Psoas muscle (tissue), 8 donors: ENCODE measurements around the gene ABCG4. TPM values are rescaled to one million over a fixed set of nuclear protein-coding genes. Genes with fewer than 3 reads are reported as not detected.

Source experiments
- ATAC-seq, 4 donors: fragments of 200-7000 bp; cut with Tn5 transposase; one replicate each; pipeline ENCODE4 v1.9.1; 2020; ENCODE audit warnings: moderate library complexity in 3 of 4, mild to moderate bottlenecking in 2 of 4
- DNase-seq, 2 donors: peaks; one replicate each; pipeline ENCODE4 v3.0.0-alpha.2; 2020
- H3K27ac ChIP-seq: fragments of 200-600 bp; one replicate; pipeline ENCODE4 v1.8.0; 2022
- H3K27me3 ChIP-seq, 3 donors: fragments of 200-600 bp in 1 of 3; one replicate each; pipeline versions ENCODE4 v1.6.1 to v1.8.0; 2013 to 2022; ENCODE audit warnings: low read length in 2 of 3, mild to moderate bottlenecking in 2 of 3, moderate library complexity in 1 of 3; ENCODE audit not compliant: insufficient read depth in 3 of 3
- H3K36me3 ChIP-seq, 2 donors: fragments of 200-600 bp in 1 of 2; one replicate each; pipeline versions ENCODE4 v1.6.1 to v1.8.0; 2013 to 2022; ENCODE audit warnings: low read depth in 1 of 2, mild to moderate bottlenecking in 1 of 2, moderate library complexity in 1 of 2; ENCODE audit not compliant: insufficient read depth in 1 of 2
- H3K4me1 ChIP-seq: fragments of 200-600 bp; one replicate; pipeline ENCODE4 v1.8.0; 2022
- H3K4me3 ChIP-seq: fragments of 200-600 bp; one replicate; pipeline ENCODE4 v1.8.0; 2022; ENCODE audit warnings: mild to moderate bottlenecking
- H3K9me3 ChIP-seq: fragments of 200-600 bp; one replicate; pipeline ENCODE4 v1.8.0; 2022
- WGBS, 3 donors: extraction: QIAGEN DNeasy Blood & Tissue Kit; methylation state at CpG; one replicate each; pipeline versions ENCODE4 v1.1.6 to v1.1.7; 2013; 5-methylcytosine and 5-hydroxymethylcytosine counted together
- intact Hi-C, 2 donors: fragments of 100-400 bp; cut with DNase I; formaldehyde crosslinking; loops; one replicate each; pipeline versions ENCODE4 v1.11.0 to v1.14.2; 2022
- polyA plus RNA-seq, 3 donors: library from polyadenylated mRNA; stranded (reverse); fragments of 200-250 nt; gene quantifications; one replicate each; pipeline ENCODE4 v1.2.3, GENCODE V29; 2013
- total RNA-seq, 4 donors: library from RNA; stranded (reverse); fragmentation: NEBNext Ultra II Directional in 2 of 4; extraction: Animal tissue kit (Norgen Biotek cat#: 25700) in 2 of 4; gene quantifications; one replicate each; pipeline versions ENCODE4 v1.2.1 to v1.2.4, GENCODE V29; 2021 to 2023
- TF ChIP-seq, protein P1 (sequence below): fragments of 200-600 bp; IDR thresholded peaks from one replicate; pipeline ENCODE4 v1.8.0; 2022; ENCODE audit warnings: antibody characterized with exemption
- donor health status: healthy with polysubstance abuse.
- donor health status: DM: no; HTN: no; CAD: no; lungs with moderate emphysema.
- donor health status: Bipolar disorder and iron deficiency.
- donor health status: healthy.
- donor health status: DM: yes; HTN: yes; CAD: no.
- donor health status: DM: no; HTN: no; CAD: no.
- donor health status: DM: no; HTN: no; CAD: no.
- donor health status: DM: yes; HTN: yes; CAD: no.

Gene ABCG4
- total and polyA plus RNA-seq, 7 donors, result 0.03 to 0.38 (median 0.17) TPM; not detected in 1

DNA sequence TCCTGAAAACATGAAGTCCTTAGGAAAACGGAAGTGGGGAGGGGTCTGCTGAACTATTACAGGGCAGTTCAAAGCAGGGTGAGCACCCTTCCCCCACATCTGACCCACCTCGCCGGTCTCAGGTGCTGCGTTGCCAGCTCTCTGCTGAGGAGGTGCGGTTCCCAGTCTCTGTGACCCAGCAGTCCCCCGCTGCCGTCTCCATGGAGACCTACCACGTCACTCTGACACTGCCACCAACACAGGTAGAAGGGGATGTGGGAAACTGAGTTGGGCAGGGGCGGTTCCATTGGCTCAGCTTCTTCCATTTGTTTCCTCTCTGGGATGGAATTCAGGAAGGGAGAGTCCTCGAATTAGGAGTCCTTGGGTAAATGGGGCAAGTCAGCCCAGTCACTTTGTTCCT lies 38.4 kb upstream of the ABCG4 start:
- no peaks in the 10 kb centered on the region for H3K9me3 ChIP-seq
- H3K27me3 ChIP-seq, result no peaks in the 10 kb centered on the region
- intact Hi-C loops, result no loop called here
- DNase-seq, result no peak
- peaks cover 19% of the 10 kb centered on the region for H3K4me1 ChIP-seq
- H3K4me3 ChIP-seq, result no peak overlapping the region
- ATAC-seq, result no peak
- H3K27ac ChIP-seq, result no peak overlapping the region
- TF ChIP-seq, protein P1, sequence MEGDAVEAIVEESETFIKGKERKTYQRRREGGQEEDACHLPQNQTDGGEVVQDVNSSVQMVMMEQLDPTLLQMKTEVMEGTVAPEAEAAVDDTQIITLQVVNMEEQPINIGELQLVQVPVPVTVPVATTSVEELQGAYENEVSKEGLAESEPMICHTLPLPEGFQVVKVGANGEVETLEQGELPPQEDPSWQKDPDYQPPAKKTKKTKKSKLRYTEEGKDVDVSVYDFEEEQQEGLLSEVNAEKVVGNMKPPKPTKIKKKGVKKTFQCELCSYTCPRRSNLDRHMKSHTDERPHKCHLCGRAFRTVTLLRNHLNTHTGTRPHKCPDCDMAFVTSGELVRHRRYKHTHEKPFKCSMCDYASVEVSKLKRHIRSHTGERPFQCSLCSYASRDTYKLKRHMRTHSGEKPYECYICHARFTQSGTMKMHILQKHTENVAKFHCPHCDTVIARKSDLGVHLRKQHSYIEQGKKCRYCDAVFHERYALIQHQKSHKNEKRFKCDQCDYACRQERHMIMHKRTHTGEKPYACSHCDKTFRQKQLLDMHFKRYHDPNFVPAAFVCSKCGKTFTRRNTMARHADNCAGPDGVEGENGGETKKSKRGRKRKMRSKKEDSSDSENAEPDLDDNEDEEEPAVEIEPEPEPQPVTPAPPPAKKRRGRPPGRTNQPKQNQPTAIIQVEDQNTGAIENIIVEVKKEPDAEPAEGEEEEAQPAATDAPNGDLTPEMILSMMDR, result no peak
- WGBS, 3 donors, result 77 to 80% (median 80%) methylated on average over 10 of the region's 10 CpGs
- H3K36me3 ChIP-seq, result peaks cover 2 to 52% of the 10 kb centered on the region in 2 donors

DNA sequence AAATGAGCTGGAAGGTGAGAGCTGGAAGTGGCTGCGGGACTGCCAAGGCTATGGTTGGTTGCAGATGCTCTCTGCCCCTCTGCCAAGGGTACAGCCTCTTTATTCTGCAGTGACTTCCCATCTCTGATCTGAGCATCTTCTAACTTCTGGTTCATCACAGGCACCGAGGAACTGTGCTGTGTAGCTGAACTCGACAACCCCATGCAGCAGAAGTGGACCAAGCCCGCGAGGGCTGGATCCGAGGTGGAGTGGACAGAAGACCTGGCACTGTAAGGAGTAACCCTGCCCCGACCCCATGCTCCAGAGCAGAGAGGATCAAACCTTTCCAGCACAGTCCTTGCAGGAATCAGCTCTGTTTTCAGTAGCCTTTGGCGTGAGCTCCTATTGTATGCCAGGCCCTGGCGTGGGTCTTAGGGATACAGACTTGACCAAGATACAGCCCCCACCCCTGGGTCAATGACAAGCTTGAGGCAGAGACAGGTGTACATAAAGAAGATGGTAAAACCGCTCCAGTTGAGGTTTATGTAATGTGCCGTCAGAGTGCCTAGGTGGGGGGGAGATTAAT lies 37.4 kb upstream of the ABCG4 start:
- Histone ChIP-seq H3K4me1 (peaks cover 15% of the 10 kb centered on the region), H3K27me3 (no peaks in the 10 kb centered on the region), H3K4me3 (no peak overlapping the region), H3K9me3 (no peaks in the 10 kb centered on the region), H3K36me3 (peaks cover 2 to 62% of the 10 kb centered on the region in 2 donors), H3K27ac (no peak overlapping the region)
- WGBS, 3 donors, result 85 to 91% (median 90%) methylated on average over 11 of the region's 11 CpGs
- intact Hi-C loops, result no loop called here
- DNase-seq (no peak), ATAC-seq (no peak)
- TF ChIP-seq, protein P1, result no peak

DNA sequence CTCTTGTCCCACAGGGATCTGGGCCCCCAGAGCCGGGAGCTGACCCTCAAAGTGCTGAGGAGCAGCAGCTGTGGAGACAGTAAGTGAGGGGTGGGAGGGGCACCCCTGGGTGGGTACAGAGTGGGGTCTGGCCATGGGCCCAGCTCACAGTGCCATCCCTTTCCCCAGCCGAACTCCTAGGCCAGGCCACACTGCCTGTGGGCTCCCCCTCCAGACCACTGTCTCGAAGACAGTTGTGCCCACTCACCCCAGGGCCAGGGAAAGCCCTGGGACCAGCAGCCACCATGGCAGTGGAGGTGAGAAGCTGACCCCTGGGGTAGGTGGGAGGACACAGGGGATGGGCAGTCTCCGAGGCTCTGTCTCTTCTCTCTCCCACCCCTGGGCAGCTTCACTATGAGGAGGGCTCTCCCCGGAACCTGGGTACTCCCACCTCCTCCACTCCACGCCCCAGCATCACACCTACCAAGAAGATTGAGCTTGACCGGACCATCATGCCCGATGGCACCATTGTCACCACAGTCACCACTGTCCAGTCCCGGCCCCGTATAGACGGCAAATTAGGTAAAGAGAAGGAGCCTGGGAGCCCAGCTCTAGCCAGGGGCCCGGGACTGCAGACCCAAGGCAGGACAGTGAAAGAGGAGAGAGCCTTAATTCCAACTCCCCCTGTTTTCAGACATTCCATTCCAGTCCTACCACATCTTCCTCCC lies 36.4 kb upstream of the ABCG4 start:
- H3K4me1 ChIP-seq, result peaks cover 10% of the 10 kb centered on the region
- ATAC-seq, result no peak
- H3K4me3 ChIP-seq, result no peak overlapping the region
- TF ChIP-seq, protein P1, result no peak
- WGBS, 3 donors, result 79 to 89% (median 81%) methylated on average over 12 of the region's 12 CpGs
- no peak for DNase-seq
- H3K27ac ChIP-seq, result no peak overlapping the region
- H3K9me3 ChIP-seq, result no peaks in the 10 kb centered on the region
- no peaks in the 10 kb centered on the region for H3K27me3 ChIP-seq
- H3K36me3 ChIP-seq, result peaks cover 2 to 71% of the 10 kb centered on the region in 2 donors
- intact Hi-C loops, result no loop called here

DNA sequence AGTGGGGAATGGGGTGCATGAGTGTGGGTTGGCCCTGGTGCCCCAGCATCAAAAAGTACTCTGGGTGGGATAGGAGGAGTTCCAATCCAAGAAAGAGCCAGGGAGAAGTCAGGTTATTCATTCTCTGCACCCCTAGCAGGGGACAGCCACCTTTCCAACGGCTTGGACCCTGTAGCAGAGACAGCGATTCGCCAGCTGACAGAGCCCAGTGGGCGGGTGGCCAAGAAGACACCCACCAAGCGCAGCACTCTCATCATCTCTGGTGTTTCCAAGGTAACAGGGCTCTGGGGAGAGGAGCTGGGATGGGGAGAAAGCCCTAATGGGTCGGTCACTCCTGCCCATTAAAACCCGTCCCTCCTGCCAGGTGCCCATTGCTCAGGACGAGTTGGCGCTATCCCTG lies 35.1 kb upstream of the ABCG4 start:
- Histone ChIP-seq H3K4me3 (no peak overlapping the region), H3K27me3 (no peaks in the 10 kb centered on the region), H3K9me3 (no peaks in the 10 kb centered on the region), H3K36me3 (peaks cover 2 to 75% of the 10 kb centered on the region in 2 donors), H3K27ac (no peak overlapping the region), H3K4me1 (peaks cover 4% of the 10 kb centered on the region)
- DNase-seq (no peak), ATAC-seq (no peak)
- intact Hi-C loops, result no loop called here
- WGBS, 3 donors, result 92 to 97% (median 92%) methylated on average over 9 of the region's 9 CpGs
- TF ChIP-seq, protein P1, result no peak
